Tibial nerve (tissue), 4 donors: Measurements from ENCODE around the gene TCF12. TPM values are rescaled to one million over a fixed set of nuclear protein-coding genes. Genes with fewer than 3 reads are reported as not detected.

Experiments
- DNase-seq, 2 donors: peaks; one replicate each; pipeline ENCODE4 v3.0.0-alpha.2; 2019; ENCODE audit warnings: low spot score in 2 of 2
- H3K27ac ChIP-seq, 4 donors: fragments of 200-600 bp; sonication (generic) in 3 of 4; one replicate each; pipeline ENCODE4 v1.5.1; 2017 to 2019; ENCODE audit warnings: mild to moderate bottlenecking in 1 of 4
- H3K27me3 ChIP-seq, 2 donors: fragments of 200-600 bp; sonication (generic) in 1 of 2; one replicate each; pipeline versions ENCODE4 v1.5.1 to v1.6.0; 2017 to 2019
- H3K36me3 ChIP-seq, 3 donors: fragments of 200-600 bp; sonication (generic); one replicate each; pipeline ENCODE4 v1.5.1; 2018 to 2019
- H3K4me1 ChIP-seq, 4 donors: fragments of 200-600 bp; sonication (generic) in 3 of 4; one replicate each; pipeline ENCODE4 v1.5.1; 2017 to 2019
- H3K4me3 ChIP-seq, 4 donors: fragments of 200-600 bp; sonication (generic) in 3 of 4; one replicate each; pipeline ENCODE4 v1.5.1; 2017 to 2019; ENCODE audit warnings: mild to moderate bottlenecking in 1 of 4, moderate library complexity in 1 of 4
- H3K9me3 ChIP-seq, 4 donors: fragments of 200-600 bp; sonication (generic) in 3 of 4; one replicate each; pipeline ENCODE4 v1.5.1; 2017 to 2019
- CTCF ChIP-seq, 5 experiments: fragments of 200-600 bp in 3 of 5; fragments of 450-650 bp in 2 of 5; sonication (generic) in 3 of 5; IDR thresholded peaks; one replicate each; pipeline ENCODE4 v1.5.1; 2016 to 2019; ENCODE audit warnings: antibody characterized with exemption in 5 of 5, mild to moderate bottlenecking in 3 of 5, moderate library complexity in 2 of 5
- EP300 ChIP-seq, 2 donors: sonication (generic); formaldehyde crosslinking; IDR thresholded peaks; one replicate each; pipeline ENCODE4 v1.6.1; 2017; ENCODE audit warnings: antibody characterized with exemption in 2 of 2, mild to moderate bottlenecking in 1 of 2
- POLR2A ChIP-seq, 2 donors: fragments of 450-650 bp; IDR thresholded peaks; one replicate each; pipeline ENCODE4 v1.6.1; 2017; ENCODE audit warnings: antibody characterized with exemption in 2 of 2, mild to moderate bottlenecking in 2 of 2, moderate library complexity in 2 of 2
- WGBS, 2 donors: methylation state at CpG; one replicate each; pipeline ENCODE4 v1.1.5; 2018; 5-methylcytosine and 5-hydroxymethylcytosine counted together
- total RNA-seq, 4 donors: library from RNA; depleted of rRNA; stranded (reverse); fragments of >200 nt; gene quantifications; one replicate each; pipeline ENCODE4 v1.1.0, GENCODE V29; 2016

TCF12 gene
- total RNA-seq, 4 donors from 2014 or later = 117 to 181 (median 174) TPM

DNA sequence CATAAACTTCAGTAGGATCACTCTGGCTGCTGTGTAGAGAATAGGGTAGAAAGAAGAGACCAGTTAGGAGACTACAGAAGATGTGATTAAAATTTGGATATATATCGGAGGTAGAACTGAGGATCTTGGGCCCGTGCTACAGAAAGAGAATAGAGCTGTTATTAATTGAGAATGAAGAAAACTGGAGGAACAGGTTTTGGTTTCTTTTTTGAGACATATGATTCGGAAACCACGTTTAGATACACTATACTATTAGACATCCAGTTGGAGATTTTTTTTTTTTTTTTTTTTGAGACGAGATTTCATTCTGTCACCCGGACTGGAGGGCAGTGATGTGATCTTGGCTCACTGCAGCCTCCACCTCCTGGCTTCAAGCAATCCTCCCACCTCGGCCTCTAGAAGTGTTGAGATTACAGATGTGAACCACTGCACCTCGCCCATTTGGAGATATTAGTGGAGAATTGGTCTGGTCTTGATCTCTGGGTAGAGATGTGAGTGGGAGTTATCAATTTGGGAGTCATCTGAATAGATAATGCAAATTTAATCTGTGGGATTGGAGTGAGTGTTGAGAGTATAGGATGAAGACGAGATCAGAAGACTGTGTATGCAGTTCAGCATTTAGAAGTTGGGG, 50.9 kb downstream of the TCF12 start:
- WGBS, 2 donors = 84 to 85% methylated on average over 9 of the region's 9 CpGs
- no peak overlapping the region for H3K4me3 ChIP-seq
- H3K4me1 ChIP-seq = peaks cover 0 to 49% (median under 1%) of the 10 kb centered on the region in 4 donors

GRCh38 chr15:56971571-56971970, 53.1 kb downstream of the TCF12 start:
- Histone ChIP-seq H3K4me3 (no peak overlapping the region), H3K4me1 (peaks cover 0 to 42% (median 0%) of the 10 kb centered on the region in 4 donors), H3K9me3 (no peaks in the 10 kb centered on the region), H3K36me3 (no peaks in the 10 kb centered on the region), H3K27me3 (no peaks in the 10 kb centered on the region), H3K27ac (no peak overlapping the region)
- no peak for TF ChIP-seq POLR2A (IDR thresholded peaks at IDR 0.05)
- DNase-seq = no peak
- 76 to 82% methylated on average over 2 of the region's 2 CpGs for WGBS, 2 donors

More for the DNA sequence above, 50.9 kb downstream of the TCF12 start:
- no peak for DNase-seq
- Histone ChIP-seq H3K36me3 (no peaks in the 10 kb centered on the region), H3K27me3 (no peaks in the 10 kb centered on the region), H3K27ac (no peak overlapping the region), H3K9me3 (no peaks in the 10 kb centered on the region)
- TF ChIP-seq EP300 (IDR thresholded peaks at IDR 0.05) (no peak), POLR2A (IDR thresholded peaks at IDR 0.05) (no peak), CTCF (IDR thresholded peaks at IDR 0.05) (no peak)

- H3K4me3 ChIP-seq = no peak overlapping the region
- no peak overlapping the region for H3K27ac ChIP-seq
- H3K36me3 ChIP-seq = no peaks in the 10 kb centered on the region
- H3K9me3 ChIP-seq = no peaks in the 10 kb centered on the region
- WGBS, 2 donors = 61 to 63% methylated on average over 3 of the region's 3 CpGs
- peaks cover 0 to 42% (median 0%) of the 10 kb centered on the region in 4 donors for H3K4me1 ChIP-seq
- no peak for DNase-seq
- TF ChIP-seq POLR2A (IDR thresholded peaks at IDR 0.05) (no peak), EP300 (IDR thresholded peaks at IDR 0.05) (no peak), CTCF (IDR thresholded peaks at IDR 0.05) (no peak)
- H3K27me3 ChIP-seq = no peaks in the 10 kb centered on the region
Observed at GRCh38 chr15:56972016-56972415, 53.6 kb downstream of the TCF12 start.

DNA sequence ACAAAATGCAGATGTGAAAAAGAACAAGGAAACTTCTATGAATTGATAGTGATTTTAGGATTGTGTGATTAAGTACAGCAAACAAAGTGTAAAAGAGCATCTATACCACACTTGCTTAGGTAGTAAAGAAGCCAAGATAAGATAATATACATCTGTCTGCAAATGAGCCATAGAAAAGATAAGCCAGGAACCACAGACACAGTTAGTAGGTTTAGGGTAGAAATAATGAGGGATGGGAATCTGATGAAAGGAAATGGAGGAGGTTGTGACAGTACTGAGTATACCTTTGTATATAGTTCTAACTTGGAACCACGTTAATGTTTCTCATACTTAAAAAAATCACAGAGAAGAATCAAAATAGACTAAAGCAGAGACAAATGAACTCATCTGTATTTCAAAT, 54.0 kb downstream of the TCF12 start:
- Histone ChIP-seq H3K27me3 (no peaks in the 10 kb centered on the region), H3K27ac (no peak overlapping the region), H3K9me3 (no peaks in the 10 kb centered on the region), H3K36me3 (no peaks in the 10 kb centered on the region), H3K4me1 (peaks cover 0 to 46% (median 0%) of the 10 kb centered on the region in 4 donors), H3K4me3 (no peak overlapping the region)
- 67 to 71% methylated on average over 1 of the region's 1 CpG for WGBS, 2 donors
- no peak for TF ChIP-seq CTCF (IDR thresholded peaks at IDR 0.05)
- no peak for TF ChIP-seq EP300 (IDR thresholded peaks at IDR 0.05)
- no peak for TF ChIP-seq POLR2A (IDR thresholded peaks at IDR 0.05)
- no peak for DNase-seq

DNA sequence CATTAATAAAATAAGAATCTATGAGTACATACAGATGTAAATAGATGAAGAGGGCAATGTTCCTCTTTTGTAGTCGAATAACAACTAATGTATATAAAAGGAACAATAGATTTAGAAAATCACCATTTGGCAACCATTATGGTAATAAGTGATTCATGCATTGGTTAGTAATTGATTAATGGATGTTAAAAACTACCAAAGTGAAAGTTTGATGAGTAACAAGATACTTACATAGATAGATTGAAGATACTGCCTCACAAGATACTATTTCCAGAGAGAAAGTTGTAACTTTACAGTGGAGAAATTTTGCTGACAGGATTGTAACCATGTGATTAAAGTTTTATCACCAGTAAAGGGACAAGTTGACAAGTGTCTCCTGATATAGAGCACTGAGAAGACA, 55.0 kb downstream of the TCF12 start:
- WGBS, 2 donors = 79 to 82% methylated on average over 1 of the region's 1 CpG

More for the DNA sequence above, 55.0 kb downstream of the TCF12 start:
- H3K4me1 ChIP-seq = peaks cover 0 to 47% (median 0%) of the 10 kb centered on the region in 4 donors
- no peak for DNase-seq
- H3K4me3 ChIP-seq = no peak overlapping the region
- H3K27me3 ChIP-seq = no peaks in the 10 kb centered on the region
- TF ChIP-seq POLR2A (IDR thresholded peaks at IDR 0.05) = no peak
- TF ChIP-seq EP300 (IDR thresholded peaks at IDR 0.05) = no peak
- no peak for TF ChIP-seq CTCF (IDR thresholded peaks at IDR 0.05)
- no peak overlapping the region for H3K27ac ChIP-seq
- no peaks in the 10 kb centered on the region for H3K36me3 ChIP-seq
- H3K9me3 ChIP-seq = no peaks in the 10 kb centered on the region
